HCT116 (cell line): ENCODE data around the gene ANO3. TPM values are rescaled to one million over a fixed set of nuclear protein-coding genes. Genes with fewer than 3 reads are reported as not detected.

Experiments used
- ATAC-seq: fragments of 200-7000 bp; cut with Tn5 transposase; 2 replicates; pipeline ENCODE4 v1.9.1; 2020; ENCODE audit warnings: mild to moderate bottlenecking, moderate library complexity
- BruUV-seq: library from RNA; stranded (reverse); fragments of 400-500 nt; replicated peaks from 2 replicates; lab custom pipeline; 2021; lab: Mats Ljungman, UMichigan
- CTCF ChIA-PET: fragments of 300-600 bp; sonication (Branson Sonifier 250); formaldehyde crosslinking; loops from one replicate; lab custom pipeline; 2021; ENCODE audit warnings: antibody characterized with exemption; lab: Charles Lee
- POLR2A ChIA-PET: fragments of 300-600, 350-600 bp; sonication (Branson Sonifier 250); formaldehyde crosslinking; loops from one replicate; lab custom pipeline; 2021; ENCODE audit warnings: antibody characterized with exemption; lab: Charles Lee
- RAD21 ChIA-PET, 2 experiments: fragments of 300-600 bp; sonication (Branson Sonifier 250); formaldehyde crosslinking; loops; one replicate each; lab custom pipeline; 2023; ENCODE audit warnings: low total read pairs in 2 of 2; ENCODE audit not compliant: uncharacterized antibody in 2 of 2, unreplicated experiment in 2 of 2, low non-redundant PET in 1 of 2; lab: Charles Lee
- DNase-seq: peaks from one replicate; pipeline ENCODE4 v3.0.0-alpha.2; 2010; ENCODE audit warnings: low read depth, low spot score
- H2AFZ ChIP-seq: fragments of 200-600 bp; shearing (Covaris generic), sonication (generic); 2 replicates; pipeline ENCODE4 v1.6.1; 2017; ENCODE audit warnings: low read depth, mixed run types, mixed read lengths, antibody characterized with exemption, low read length; ENCODE audit not compliant: poor library complexity, severe bottlenecking
- H3K27ac ChIP-seq: 2 replicates; pipeline ENCODE4 v1.5.1; 2012; ENCODE audit warnings: low read depth, low read length
- H3K27me3 ChIP-seq: fragments of 200-600 bp; sonication (generic); 2 replicates; pipeline ENCODE4 v1.6.1; 2016; ENCODE audit warnings: mixed run types, low read length, mixed read lengths; ENCODE audit not compliant: insufficient read depth
- H3K36me3 ChIP-seq, 2 experiments: fragments of 200-500 bp in 1 of 2; fragments of 200-600 bp in 1 of 2; sonication (Bioruptor generic) in 1 of 2; sonication (generic) in 1 of 2; 2 replicates each; pipeline versions ENCODE4 v1.5.1 to v1.6.1; 2014 to 2016; ENCODE audit warnings: low read length in 2 of 2, inconsistent platforms in 1 of 2, mixed read lengths in 1 of 2, mixed run types in 1 of 2; ENCODE audit not compliant: insufficient read depth in 2 of 2, control insufficient read depth in 1 of 2
- H3K4me1 ChIP-seq, 2 experiments: fragments of 200-600 bp in 1 of 2; sonication (generic) in 1 of 2; 2 replicates each; pipeline versions ENCODE4 v1.5.1 to v1.6.1; 2012 to 2017; ENCODE audit warnings: low read length in 2 of 2, inconsistent platforms in 1 of 2, mild to moderate bottlenecking in 1 of 2, mixed read lengths in 1 of 2, mixed run types in 1 of 2, moderate library complexity in 1 of 2; ENCODE audit not compliant: insufficient read depth in 2 of 2, control insufficient read depth in 1 of 2
- H3K4me2 ChIP-seq: fragments of 200-600 bp; sonication (generic); 2 replicates; pipeline ENCODE4 v1.6.1; 2017; ENCODE audit warnings: mixed run types, low read length, mixed read lengths
- H3K4me3 ChIP-seq, 2 experiments: fragments of 200-600 bp in 1 of 2; sonication (generic) in 1 of 2; replicated peaks in 1 of 2; 2 replicates each; pipeline ENCODE4 v1.5.1; 2011 to 2016; ENCODE audit warnings: low read length in 2 of 2, control low read depth in 1 of 2, low read depth in 1 of 2, mild to moderate bottlenecking in 1 of 2, mixed read lengths in 1 of 2, mixed run types in 1 of 2
- H3K79me2 ChIP-seq: fragments of 200-600 bp; sonication (generic); 2 replicates; pipeline ENCODE4 v1.6.1; 2017; ENCODE audit warnings: mild to moderate bottlenecking, mixed run types, low read length, moderate library complexity, mixed read lengths; ENCODE audit not compliant: insufficient read depth
- H3K9ac ChIP-seq: fragments of 200-600 bp; sonication (generic); 2 replicates; pipeline ENCODE4 v1.6.1; 2016; ENCODE audit warnings: low read length, mixed read lengths
- H3K9me2 ChIP-seq: fragments of 200-600 bp; sonication (generic), shearing (Covaris generic); 2 replicates; pipeline ENCODE4 v1.6.1; 2017; ENCODE audit warnings: mixed run types, mild to moderate bottlenecking, moderate library complexity; ENCODE audit not compliant: insufficient read depth
- H3K9me3 ChIP-seq, 2 experiments: fragments of 200-500 bp in 1 of 2; fragments of 200-600 bp in 1 of 2; sonication (Bioruptor generic) in 1 of 2; sonication (generic) in 1 of 2; 2 replicates each; pipeline ENCODE4 v1.6.1; 2014 to 2017; ENCODE audit warnings: low read length in 2 of 2, mixed read lengths in 2 of 2, inconsistent platforms in 1 of 2, low read depth in 1 of 2, mild to moderate bottlenecking in 1 of 2, mixed run types in 1 of 2, moderate library complexity in 1 of 2; ENCODE audit not compliant: control insufficient read depth in 1 of 2, insufficient read depth in 1 of 2
- H4K20me1 ChIP-seq: fragments of 200-600 bp; sonication (generic), shearing (Covaris generic); 2 replicates; pipeline ENCODE4 v1.6.1; 2017; ENCODE audit warnings: mixed run types, mild to moderate bottlenecking, moderate library complexity; ENCODE audit not compliant: insufficient read depth
- CBX3 ChIP-seq: IDR thresholded peaks from 2 replicates; pipeline ENCODE4 v1.6.1; 2012; ENCODE audit warnings: low read depth
- CEBPB ChIP-seq: IDR thresholded peaks from 2 replicates; pipeline ENCODE4 v1.6.1; 2012; ENCODE audit warnings: low read depth
- EGR1 ChIP-seq: IDR thresholded peaks from 2 replicates; pipeline ENCODE4 v1.6.1; 2012; ENCODE audit warnings: low read depth
- ELF1 ChIP-seq: IDR thresholded peaks from 2 replicates; pipeline ENCODE4 v1.6.1; 2012; ENCODE audit warnings: low read depth, borderline replicate concordance
- EZH2phosphoT487 ChIP-seq: fragments of 200-600 bp; IDR thresholded peaks from 2 replicates; pipeline ENCODE4 v1.6.1; 2018; ENCODE audit warnings: antibody characterized with exemption, borderline replicate concordance
- POLR2A ChIP-seq: IDR thresholded peaks from 2 replicates; pipeline ENCODE4 v1.7.0; 2011; ENCODE audit warnings: borderline replicate concordance; ENCODE audit not compliant: insufficient read depth, insufficient read length; ENCODE audit errors: extremely low read depth
- SP1 ChIP-seq: IDR thresholded peaks from 2 replicates; pipeline ENCODE4 v1.6.1; 2012; ENCODE audit warnings: low read depth
- SRF ChIP-seq: IDR thresholded peaks from 2 replicates; pipeline ENCODE4 v1.6.1; 2012; ENCODE audit warnings: low read depth
- TCF7L2 ChIP-seq: IDR thresholded peaks from 2 replicates; pipeline ENCODE4 v1.7.0; 2011; ENCODE audit warnings: borderline replicate concordance, inconsistent platforms; ENCODE audit not compliant: insufficient read depth, insufficient read length; ENCODE audit errors: extremely low read depth
- YY1 ChIP-seq: IDR thresholded peaks from 2 replicates; pipeline ENCODE4 v1.6.1; 2011; ENCODE audit warnings: low read length, low read depth, moderate library complexity, mild to moderate bottlenecking; ENCODE audit not compliant: insufficient replicate concordance; ENCODE audit errors: extremely low read depth
- ZFX ChIP-seq: fragments of 450-650 bp; IDR thresholded peaks from 2 replicates; pipeline ENCODE4 v1.6.1; 2017
- ZNF274 ChIP-seq: fragments of 200-500 bp; sonication (Bioruptor generic); IDR thresholded peaks from 2 replicates; pipeline ENCODE4 v1.6.1; 2014; ENCODE audit warnings: mild to moderate bottlenecking, low read depth, low read length, inconsistent platforms
- intact Hi-C: fragments of 100-400 bp; cut with micrococcal nuclease; formaldehyde crosslinking; loops from 2 replicates; pipeline ENCODE4 v1.10.0; 2022
- total RNA-seq: library from RNA; stranded (reverse); gene quantifications from one replicate; pipeline ENCODE4 v1.2.1, GENCODE V29; 2021; ENCODE audit not compliant: unreplicated experiment
- TF ChIP-seq, protein P1 (sequence below): IDR thresholded peaks from 2 replicates; pipeline ENCODE4 v1.6.1; 2012
- TF ChIP-seq, protein P2 (sequence below), 3 experiments: fragments of 200-600 bp in 1 of 3; sonication (generic) in 1 of 3; IDR thresholded peaks in 2 of 3; conservative IDR thresholded peaks in 1 of 3; 2 replicates each; pipeline ENCODE4 v1.5.1; 2012 to 2017; ENCODE audit warnings: low read depth in 2 of 3, low read length in 2 of 3, antibody characterized with exemption in 1 of 3, borderline replicate concordance in 1 of 3, control low read depth in 1 of 3, mild to moderate bottlenecking in 1 of 3, mixed read lengths in 1 of 3, mixed run types in 1 of 3, moderate library complexity in 1 of 3; ENCODE audit not compliant: insufficient read depth in 1 of 3
- TF ChIP-seq, protein P3 (sequence below): IDR thresholded peaks from 2 replicates; pipeline ENCODE4 v1.6.1; 2012

The ANO3 gene
- total RNA-seq, 1 experiment from 2014 or later: not detected

DNA sequence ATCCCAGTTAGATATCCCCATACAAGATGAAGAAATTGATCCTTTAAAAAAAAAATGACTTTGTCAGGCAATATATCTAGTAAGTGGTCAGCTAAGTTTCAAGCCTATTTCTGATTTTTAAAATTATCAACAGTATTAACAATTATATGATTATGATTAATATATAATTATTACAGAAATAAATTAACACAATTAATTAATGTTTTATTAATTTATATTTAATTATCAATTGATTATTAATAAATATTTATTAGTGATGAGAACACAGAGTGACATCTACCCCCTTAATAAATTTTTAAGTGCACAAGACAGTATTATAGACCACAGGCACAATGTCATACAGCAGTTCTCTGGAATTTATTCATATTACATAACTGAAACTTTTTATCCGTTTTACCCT is 218.1 kb downstream of the ANO3 start:
- intact Hi-C loops: no loop called here
- POLR2A ChIA-PET: no interaction called here
- no peaks in the 10 kb centered on the region for H3K4me1 ChIP-seq
- no peak overlapping the region for H3K4me3 ChIP-seq
- ATAC-seq: no peak
- RAD21 ChIA-PET: no interaction called here
- H2AFZ ChIP-seq: no peak overlapping the region
- BruUV-seq: no TSS peak
- no peaks in the 10 kb centered on the region for H3K79me2 ChIP-seq
- H3K4me2 ChIP-seq: no peak overlapping the region
- H3K9ac ChIP-seq: no peak overlapping the region
- no peaks in the 10 kb centered on the region for H4K20me1 ChIP-seq
- CTCF ChIA-PET: no interaction called here
- TF ChIP-seq YY1 (no peak), SP1 (no peak), SRF (no peak), CEBPB (no peak), ZFX (no peak), POLR2A (no peak), ELF1 (no peak), TCF7L2 (no peak), EGR1 (no peak), EZH2phosphoT487 (no peak), CBX3 (no peak), ZNF274 (no peak)
- TF ChIP-seq, protein P1, sequence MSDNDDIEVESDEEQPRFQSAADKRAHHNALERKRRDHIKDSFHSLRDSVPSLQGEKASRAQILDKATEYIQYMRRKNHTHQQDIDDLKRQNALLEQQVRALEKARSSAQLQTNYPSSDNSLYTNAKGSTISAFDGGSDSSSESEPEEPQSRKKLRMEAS: no peak
- TF ChIP-seq, protein P2, sequence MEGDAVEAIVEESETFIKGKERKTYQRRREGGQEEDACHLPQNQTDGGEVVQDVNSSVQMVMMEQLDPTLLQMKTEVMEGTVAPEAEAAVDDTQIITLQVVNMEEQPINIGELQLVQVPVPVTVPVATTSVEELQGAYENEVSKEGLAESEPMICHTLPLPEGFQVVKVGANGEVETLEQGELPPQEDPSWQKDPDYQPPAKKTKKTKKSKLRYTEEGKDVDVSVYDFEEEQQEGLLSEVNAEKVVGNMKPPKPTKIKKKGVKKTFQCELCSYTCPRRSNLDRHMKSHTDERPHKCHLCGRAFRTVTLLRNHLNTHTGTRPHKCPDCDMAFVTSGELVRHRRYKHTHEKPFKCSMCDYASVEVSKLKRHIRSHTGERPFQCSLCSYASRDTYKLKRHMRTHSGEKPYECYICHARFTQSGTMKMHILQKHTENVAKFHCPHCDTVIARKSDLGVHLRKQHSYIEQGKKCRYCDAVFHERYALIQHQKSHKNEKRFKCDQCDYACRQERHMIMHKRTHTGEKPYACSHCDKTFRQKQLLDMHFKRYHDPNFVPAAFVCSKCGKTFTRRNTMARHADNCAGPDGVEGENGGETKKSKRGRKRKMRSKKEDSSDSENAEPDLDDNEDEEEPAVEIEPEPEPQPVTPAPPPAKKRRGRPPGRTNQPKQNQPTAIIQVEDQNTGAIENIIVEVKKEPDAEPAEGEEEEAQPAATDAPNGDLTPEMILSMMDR (IDR thresholded peaks at IDR 0.05 in 2 of 3, conservative IDR thresholded peaks at IDR 0.05 in 1 of 3; ENCODE audit: borderline replicate concordance in 1 of 3, insufficient read depth in 1 of 3, low read depth in 2 of 3, low read length in 2 of 3): no peak
- TF ChIP-seq, protein P3, sequence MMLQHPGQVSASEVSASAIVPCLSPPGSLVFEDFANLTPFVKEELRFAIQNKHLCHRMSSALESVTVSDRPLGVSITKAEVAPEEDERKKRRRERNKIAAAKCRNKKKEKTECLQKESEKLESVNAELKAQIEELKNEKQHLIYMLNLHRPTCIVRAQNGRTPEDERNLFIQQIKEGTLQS: no peak
- TF ChIP-seq, all 23 proteins: peak for 0
- Histone ChIP-seq H3K36me3 (no peaks in the 10 kb centered on the region), H3K27ac (no peak overlapping the region), H3K9me2 (no peaks in the 10 kb centered on the region), H3K27me3 (no peaks in the 10 kb centered on the region), H3K9me3 (peaks cover 0 to 23% of the 10 kb centered on the region in 2 experiments; a peak in 1 of 4 replicates)
- no peak for DNase-seq
